ENCODE results near the gene CASP7.

CASP7 gene

DNA sequence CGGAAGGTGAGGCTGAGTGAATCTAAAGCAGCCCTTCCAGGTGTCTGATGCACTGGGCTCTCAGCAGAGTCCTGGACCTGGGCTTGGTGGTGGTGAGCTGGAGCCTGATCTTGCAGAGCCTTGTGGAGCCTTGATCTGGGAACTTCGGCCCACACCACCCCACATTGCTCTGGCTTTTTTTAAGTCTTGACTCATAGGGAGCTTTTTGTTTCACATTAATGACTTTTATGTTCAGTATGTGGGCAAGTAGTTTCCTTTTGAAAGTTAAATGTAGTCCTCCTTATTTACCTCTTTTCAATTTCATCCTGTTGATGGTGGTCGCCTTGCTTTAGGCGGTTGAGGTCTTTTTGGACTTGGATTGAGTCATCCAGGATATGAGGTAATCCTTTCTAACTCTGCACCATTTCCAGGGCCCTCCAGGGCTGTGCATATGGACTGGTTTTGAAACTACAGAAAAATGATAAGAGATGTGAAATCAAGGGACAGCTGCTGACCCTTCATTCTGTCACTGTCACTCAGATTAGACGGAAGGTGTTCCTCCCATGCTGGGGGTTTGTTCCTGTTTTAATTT lies 12.9 kb upstream of the CASP7 start:
- no peak for DNase-seq

DNA sequence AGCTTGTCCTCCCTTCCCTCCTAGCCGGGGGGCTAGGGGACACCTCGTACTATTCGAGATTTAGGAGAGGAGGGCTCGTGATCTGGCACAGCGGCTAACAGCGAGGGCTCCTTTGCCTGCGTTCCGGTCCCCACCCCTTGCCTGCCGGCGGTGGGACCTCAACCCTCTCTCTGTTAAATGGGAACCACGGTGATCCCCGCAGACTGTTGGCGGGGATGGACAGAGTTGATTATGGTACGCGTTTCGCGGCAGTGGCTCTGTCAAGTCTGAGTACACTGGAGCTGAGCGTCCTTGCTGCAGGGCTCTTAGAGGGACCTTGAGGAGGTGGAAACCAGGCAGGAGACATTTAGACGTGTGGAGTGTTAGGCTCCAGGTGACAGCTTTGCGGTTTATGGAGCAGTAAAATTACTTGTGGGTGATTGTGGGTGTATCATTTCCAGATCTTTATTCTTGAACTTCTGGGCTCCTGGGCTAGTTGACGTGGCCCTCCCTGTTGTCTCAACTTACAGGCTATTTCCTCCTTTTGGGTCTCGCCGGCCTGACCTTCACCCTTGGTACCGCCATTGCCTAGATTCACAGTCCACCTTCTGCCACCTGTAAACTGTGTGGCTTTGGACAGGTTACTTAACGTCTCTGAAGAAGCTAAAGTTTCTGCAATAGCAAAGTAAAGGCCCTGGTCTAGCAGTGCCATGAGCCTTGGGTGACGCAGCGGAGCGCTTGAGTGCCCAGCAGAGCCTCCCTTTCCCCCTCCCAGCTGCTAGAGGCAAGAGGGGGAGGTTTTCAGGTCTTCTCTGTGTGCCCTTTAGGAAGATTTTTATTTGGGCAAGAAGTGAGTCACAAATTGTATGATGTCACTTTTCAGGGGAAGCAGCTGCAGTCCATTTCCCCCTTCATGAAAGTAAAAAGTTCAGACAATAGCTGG lies 739 bp downstream of the CASP7 start:
- peak; percentile 21 to 32 for DNase-seq

DNA sequence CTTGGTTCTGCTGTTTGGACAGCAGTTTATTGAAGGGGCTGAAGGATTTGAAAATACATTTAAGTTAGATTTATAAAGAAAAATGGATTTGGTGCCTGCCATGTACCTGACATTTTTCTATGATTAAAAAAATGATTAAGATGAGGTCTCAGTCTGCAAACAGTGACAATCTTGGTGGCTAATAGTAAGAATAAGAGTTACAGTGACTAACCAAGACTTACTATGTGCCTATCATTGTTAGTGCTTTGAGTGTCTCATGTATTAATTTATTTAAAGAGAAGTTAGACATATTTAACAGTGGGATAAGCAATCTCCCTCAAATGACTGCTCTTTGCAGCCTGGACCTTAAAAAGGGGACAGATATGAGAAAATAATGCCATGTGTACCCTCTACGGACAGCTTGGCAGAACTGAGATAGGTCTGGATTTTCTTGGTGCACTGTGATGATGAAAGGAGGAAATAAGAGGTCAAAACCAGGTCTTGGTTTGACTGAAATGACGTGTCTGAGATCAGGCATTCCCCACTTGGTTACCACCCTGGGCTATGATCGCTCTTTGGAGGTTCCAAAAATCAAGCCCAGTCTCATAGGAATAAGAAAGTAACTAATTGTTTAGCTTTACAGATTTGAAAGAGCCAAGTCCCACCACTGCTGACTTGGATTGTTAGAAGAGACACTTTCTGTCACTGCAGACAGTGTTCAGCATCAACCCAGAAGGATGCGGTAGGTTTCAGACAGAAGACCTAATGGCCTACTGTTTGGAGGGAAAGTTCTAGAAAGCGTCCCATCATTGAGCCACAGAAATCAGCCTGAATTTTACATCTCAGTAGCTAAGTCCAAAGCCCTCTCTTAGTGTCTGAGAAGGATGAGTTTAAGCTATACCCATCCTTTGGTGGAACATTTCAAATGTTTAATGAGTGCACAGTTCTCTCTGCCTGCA lies 2.1 kb downstream of the CASP7 start:
- peak in 1 of 2 experiments; percentile 14 for DNase-seq

DNA sequence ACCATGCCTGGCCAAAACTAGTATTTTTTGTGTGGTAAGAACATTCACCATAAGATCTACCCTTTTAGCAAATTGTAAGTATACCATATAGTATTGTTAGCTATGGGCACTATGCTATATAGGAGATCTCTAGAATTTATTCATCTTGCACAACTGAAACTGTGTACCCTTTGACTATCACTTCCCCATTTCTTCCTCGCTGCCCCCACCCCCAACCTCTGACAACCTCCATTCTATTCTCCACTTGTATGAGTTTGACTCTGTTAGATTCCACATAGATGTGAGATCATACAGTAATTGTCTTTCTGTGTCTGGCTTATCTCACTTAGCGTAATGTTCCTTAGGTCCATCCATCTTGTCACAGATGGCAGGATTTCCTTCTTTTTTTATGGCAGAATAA lies 3.6 kb downstream of the CASP7 start:
- no peak for DNase-seq

DNA sequence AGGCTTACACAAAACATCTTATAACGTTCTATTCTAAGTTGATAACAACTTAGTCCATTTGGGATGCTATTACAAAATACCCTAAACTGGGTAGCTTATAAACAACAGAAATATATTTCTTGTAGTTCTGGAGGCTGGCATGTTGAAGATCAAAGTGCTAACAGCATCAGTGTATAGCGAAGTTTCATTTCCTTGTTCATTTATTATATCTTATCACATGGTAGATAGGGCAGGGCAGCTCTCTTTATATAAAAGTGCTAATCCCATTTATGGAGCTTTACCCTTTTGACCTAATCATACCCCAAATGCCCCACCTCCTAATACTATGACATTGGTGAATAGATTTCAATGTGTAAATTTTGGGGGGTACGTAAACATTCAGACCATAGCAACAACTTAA lies 6.3 kb downstream of the CASP7 start:
- no peak for DNase-seq

DNA sequence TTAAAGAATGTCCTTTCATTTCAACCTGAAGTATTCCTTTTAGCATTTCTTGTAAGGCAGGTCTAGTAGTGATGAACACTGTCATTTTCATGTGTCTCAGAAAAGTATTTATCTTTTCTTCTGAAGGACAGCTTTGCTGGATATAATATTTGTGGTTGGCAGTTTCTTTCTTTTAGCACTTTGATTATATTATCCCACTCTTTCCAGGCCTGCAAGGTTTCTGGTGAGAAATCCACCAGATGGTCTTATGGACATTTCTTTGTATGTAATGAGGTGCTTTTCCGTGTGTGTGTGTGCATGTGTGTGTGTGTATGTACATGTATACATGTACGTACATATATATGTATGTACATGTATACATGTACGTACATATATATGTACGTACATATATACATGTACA lies 7.3 kb downstream of the CASP7 start:
- DNase-seq: no peak

DNA sequence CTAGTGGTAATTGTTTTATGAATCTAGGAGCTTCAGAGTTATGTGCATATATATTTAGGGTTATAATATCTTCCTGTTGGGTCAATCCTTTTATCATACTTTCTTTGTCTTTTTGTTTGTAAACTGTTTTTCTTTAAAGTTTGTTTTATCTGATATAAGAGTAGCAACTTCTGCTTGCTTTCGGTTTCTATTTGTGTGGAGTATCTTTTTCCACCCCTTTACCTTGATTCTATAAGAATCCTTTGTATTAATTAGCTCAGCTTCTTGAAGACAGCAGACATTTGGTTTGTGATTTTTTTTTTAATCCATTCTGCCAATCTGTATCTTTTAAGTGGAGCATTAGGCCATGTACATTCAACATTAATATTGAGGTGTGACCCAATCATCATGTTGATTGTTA lies 9.3 kb downstream of the CASP7 start:
- DNase-seq: no peak

DNA sequence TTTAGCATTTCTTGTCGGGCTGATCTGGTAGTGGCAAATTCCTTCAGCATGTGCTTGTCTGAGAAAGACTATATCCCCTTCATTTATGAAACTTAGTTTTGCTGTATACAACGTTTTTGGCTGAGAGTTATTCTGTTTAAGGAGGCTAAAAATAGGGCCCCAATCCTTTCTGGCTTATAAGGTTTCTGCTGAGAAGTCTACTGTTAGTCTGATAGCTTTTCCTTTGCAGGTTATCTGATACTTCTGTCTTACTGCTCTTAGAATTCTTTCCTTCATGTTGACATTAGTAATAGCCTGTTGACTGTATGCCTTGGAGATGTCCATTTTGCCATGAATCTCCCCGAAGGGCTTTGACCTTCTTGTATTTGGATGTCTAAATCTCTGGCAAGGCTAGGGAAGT lies 9.9 kb downstream of the CASP7 start:
- DNase-seq: no peak

DNA sequence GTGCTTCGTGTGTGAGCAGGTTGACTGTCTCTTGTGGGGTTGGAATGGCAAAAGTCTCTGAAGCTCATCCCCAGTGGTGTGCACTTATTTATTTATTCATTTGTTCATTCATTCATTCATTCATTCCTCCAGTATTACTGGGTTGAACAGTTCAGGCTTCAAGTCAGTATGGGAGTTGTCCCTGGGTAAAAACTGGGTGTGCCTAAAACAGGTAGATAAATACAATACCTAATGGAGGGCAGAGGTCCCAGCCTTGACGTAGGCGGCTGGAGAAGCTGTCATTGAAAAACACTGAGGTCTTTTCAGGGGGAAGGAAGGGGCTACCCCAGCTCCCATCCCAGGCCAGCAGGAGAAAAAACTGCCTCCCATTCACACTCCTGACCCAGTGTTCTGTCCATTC lies 11.0 kb downstream of the CASP7 start:
- DNase-seq: no peak

DNA sequence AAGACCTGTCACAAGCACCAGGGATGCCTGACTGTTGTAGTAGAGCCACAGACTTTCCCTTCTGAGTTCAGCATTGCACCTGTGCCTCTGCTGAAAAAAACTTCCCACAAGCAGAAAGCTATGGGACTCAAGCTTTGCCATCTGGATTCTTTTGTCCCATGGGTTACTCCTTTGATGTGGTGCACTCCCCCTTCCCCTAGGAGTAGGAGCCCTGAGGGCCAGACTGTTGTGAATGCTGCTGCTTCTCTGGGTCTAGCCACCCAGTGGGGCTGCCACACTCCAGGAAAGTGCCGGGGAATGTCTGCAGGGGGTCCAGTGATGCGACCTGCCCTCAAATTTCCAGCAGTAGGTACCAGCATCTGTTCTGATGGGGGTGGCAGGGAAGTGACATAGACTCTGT lies 11.7 kb downstream of the CASP7 start:
- no peak for DNase-seq

DNA sequence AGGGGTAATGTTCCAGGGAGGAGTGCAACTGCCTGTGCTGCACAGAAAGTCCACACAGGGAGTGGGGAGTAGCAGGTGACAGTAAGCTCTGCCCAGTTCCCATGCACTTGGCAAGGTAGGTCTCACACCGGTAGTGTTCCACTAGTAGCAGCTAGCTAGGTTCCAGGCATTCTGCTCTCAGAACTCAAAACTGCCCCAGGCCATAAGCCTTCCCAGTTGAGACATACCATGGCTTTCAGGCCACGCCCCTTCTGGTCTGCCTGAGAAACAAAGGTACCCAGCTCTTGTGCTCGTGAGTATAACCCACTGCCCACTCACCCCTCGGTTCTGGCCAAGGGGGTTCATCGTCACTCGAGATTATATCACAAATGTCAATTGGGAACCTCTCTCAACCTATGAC lies 12.6 kb downstream of the CASP7 start:
- DNase-seq: no peak

DNA sequence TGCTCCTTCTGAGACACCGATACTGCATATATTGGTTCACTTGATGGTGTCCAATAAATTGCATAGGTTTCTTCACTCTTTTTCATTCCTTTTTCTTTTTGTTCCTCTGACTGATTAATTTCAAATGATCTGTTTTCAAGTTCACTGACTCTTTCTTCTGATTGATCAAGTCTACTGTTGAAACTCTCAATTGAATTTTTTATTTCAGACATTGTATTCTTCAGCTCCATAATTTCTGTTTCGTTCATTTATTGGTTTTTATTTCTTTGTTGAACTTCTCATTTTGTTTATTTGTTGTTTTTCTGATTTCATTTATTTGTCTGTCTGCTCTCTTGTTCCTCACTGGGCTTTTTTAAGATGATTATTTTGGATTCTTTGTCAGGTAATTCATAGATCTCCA lies 13.6 kb downstream of the CASP7 start:
- no peak for DNase-seq

DNA sequence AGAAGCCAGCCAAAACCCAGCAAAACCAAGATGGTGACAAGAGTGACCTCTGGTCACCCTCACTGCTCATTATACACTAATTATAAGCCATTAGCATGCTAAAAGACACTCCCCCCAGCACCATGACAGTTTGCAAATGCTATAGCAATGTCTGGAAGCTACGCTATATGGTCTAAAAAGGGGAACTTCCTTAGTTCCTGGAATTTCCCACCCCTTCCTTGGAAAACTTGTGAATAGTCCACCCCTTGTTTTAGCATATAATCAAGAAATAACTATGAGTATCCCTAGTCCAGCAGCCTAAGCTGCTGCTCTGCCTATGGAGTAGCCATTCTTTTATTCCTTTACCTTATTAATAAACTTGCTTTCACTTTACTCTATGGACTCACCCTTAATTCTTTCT lies 16.0 kb downstream of the CASP7 start:
- no peak for DNase-seq

DNA sequence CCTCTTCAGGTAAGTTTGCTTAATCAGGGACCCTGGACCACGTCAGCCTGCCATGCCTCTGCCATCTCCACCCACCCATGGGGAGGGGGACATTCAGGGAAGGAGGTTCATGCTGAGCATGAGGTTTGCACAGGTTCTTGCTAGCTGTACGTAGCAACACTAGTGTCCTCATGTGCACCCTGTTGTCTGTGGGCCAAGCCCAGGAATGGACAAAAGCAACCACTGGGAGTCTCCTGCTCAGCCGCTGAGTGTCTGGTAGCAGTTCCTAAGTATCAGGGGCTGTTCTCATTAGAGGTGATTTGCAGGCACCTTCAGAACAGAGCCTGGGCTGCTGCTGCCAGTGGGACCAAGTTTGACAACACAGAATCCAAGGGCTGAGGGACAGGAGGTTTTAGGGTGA lies 17.9 kb downstream of the CASP7 start:
- DNase-seq: no peak

DNA sequence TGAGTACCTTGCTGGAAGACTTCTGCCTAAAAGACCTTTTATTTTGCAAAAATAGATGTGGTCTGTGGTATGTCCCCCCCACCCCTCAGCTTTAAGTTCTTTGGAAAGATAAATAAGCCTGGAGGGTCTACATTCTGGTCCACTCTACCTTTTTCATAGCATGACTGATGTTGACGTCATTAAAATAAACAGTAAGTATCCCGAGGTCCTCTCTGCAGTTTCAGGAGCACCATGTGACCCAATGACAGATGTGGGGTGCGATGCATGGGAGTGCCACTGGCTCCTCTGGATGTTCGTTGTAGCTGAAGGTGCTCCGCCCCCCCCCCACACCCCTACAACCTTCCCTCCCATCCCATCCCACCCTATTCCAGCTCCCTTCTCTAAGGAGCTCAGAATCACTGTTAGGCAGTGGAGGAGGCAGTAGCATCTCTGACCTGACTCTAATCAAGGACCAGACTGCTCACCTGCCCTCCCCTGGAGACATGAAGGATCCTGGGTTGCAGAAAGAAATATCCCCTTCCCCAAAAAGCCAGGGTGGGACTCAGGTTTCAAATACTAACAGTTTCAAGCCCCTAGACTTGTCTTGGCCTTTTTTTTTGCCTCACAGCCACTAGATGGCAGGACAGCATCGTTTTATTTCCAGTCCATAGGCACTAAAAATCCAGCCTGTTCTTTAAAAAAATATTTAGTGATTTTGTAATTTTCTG lies 25.1 kb downstream of the CASP7 start:
- no peak for DNase-seq

DNA sequence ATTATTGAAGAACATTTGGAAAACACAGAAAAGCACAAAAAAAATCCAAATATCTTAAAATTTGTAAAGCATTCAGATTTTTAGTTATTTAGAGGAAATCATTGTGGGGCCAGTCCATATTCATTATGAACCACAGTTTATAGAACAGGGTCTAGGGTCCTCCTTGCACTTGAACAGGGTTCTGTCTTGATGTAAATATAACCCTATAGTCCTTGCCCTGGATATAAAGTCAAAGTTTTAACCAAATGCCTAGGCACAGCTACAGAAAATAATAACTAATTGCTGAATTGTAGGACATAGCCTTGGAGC lies 25.6 kb downstream of the CASP7 start:
- DNase-seq: no peak

DNA sequence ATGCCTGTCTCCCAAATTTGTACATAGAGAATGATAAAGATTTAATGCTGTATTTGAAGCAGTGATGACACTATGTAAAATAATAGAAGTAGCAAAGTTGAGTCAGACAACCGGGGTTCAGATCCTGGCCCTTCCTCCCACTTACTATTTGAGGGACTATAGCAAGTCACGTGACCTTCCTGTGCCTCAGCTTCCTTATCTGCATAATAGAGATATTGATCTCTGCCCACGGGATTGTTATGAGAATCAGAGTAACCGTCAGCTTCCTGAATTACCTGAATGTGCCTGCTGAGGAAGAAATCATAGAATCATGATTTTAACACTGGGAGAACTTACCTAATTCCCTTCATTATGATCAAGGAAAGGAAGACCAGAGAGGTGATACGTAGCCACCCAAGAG lies 26.9 kb downstream of the CASP7 start:
- no peak for DNase-seq

DNA sequence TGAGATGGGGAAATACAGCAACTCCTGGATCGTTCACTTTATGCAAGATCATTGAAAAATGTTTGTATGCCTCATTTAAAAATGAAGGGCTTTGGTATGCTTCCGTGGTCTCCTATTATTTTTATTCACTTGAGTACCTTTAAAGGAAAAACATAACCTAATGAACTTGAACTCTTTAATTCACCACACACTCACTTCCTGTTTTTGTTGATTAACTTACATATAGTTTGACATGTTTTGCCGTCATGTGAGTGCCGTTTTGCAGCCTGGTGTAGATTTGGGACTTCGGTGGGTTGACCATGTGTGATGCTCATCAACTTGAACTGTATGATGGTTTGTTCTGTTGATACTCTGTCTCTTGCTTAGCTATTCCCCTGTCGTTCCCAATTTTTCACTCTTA lies 28.9 kb downstream of the CASP7 start:
- no peak for DNase-seq

DNA sequence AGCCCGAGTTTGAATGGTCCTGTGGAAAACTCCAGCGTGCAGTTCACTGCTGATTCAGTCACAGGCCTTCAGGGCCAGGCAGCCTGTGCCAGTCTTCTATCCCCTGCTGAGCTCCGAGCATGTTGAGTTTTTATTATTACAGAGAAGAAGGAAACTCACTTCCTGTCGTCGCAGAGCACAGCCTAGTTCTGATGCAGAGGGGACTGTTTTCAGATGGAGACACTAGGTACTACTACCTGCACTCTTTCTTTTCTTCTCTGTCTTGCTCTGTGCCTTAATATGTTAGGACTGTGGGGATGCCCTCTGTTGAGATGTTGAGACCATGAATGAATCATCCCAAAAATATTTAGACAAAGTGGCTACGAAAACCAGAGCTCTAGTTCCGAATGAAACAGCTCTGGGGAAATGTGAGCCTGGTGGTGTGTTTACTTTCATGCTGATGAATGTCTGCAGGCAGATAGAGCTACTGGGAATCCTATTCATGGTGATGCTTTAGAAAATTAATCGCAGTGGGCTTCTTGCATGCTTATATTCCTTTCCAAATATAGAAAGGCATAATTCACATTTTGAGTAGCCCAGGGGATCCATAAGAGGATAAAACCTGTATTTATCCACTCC lies 29.6 kb downstream of the CASP7 start:
- DNase-seq: no peak

DNA sequence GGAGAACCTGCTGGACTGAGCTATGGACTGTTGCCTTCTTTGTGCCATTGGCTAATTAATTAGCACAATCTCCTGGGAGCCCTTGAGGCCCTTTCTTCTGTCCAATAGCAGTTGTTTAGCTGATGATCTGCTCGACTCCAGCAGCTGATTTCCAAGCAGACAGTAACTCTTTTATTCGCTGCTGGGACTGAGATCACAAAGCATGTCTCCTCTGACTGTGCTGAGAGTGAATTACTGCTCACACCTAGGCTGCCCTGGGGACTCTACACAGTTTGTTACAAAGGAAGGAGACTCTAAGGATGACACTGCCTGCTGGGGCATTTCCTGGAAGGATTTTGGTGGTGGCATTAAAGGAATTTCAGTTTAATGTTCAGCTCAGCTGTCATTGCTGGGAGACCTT lies 31.4 kb downstream of the CASP7 start:
- DNase-seq: no peak

DNA sequence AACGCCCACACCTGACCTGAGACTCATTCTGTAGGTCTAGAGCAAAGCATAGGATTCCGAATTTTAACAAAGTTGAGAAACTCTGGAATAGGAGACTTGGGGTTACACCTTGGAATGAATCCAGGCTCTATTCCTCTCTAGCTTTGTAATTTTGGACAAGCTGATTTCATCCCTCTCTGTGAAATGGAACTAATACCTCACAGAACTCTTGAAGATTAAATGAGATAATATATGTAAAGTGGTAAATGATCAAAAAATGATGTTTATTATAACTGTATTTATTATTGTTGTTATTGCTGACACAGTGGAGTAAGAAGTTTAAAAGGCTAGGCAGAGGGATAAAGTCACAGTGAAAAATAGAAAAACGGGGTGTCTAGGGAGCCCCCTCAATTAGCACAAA lies 32.3 kb downstream of the CASP7 start:
- no peak for DNase-seq

DNA sequence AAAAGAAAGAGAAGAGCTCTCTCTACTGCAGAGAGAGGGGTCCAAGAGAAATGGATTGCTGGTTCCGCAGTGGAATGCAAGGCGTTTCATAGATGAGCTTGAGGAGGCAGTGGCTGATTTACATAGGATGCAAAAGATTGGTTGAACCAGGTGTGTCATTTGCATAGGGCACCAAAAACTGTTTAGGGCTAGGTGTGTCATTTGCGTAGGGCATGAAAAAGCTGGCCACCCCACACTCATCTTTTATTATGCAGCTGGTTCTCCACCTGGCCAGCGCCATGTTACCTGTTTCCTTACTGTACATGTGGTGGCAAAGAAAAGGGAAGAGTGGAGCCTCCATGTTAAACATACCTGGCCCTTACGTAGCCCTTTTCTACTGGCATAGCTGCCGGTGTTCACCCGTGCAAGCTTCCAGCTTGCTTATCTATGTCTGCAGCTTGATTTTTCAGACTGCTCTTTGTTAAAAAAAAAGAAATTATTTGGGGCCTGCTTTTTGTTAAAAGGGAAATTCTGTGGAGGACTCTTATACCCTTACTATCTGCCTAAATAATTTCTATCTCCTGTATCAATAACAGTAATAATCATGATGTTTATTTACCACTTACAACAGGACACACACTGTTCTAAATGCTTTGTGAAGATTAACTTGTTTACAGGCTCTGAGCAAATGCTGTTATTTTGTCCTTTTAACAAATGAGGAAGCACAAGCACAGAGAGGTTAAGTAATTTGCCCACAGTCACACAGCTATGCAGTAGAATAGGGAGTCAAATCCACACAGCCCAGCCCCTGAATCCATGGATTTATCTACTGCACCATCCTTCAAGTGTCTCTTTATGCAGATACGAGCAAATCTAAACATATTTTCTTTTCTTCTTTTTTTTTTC lies 33.3 kb downstream of the CASP7 start:
- DNase-seq: no peak

Measured in stimulated activated CD4-positive, alpha-beta T cell treated with anti-CD3 and anti-CD28 coated beads, Interleukin-4, amount 100 ng/mL, for 4 hours (primary cell).